Retina (tissue), 1 donor: Measurements from ENCODE around the gene ACO1.

ENCODE experiments used
- DNase-seq: peaks from one replicate; pipeline ENCODE4 v3.0.0-alpha.2; 2016

Gene ACO1

DNA sequence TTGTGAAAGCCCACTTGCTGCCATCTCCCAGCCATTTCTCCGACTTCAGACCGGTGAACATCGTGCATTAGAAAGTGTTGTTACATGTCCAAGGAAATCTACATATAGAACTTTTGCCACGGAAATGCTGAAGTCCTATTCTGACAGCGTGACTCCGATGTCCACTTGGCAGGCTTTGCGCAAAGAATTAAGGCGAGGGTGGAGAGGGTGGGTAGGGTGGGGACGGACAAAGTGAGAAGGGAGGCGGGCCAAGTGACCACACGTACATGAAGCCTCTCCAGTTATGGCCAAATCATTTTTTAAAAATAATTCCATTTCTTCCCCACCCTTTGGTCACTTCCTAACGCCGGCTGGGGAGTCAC, 460 bp upstream of the ACO1 start:
- no peak for DNase-seq

DNA sequence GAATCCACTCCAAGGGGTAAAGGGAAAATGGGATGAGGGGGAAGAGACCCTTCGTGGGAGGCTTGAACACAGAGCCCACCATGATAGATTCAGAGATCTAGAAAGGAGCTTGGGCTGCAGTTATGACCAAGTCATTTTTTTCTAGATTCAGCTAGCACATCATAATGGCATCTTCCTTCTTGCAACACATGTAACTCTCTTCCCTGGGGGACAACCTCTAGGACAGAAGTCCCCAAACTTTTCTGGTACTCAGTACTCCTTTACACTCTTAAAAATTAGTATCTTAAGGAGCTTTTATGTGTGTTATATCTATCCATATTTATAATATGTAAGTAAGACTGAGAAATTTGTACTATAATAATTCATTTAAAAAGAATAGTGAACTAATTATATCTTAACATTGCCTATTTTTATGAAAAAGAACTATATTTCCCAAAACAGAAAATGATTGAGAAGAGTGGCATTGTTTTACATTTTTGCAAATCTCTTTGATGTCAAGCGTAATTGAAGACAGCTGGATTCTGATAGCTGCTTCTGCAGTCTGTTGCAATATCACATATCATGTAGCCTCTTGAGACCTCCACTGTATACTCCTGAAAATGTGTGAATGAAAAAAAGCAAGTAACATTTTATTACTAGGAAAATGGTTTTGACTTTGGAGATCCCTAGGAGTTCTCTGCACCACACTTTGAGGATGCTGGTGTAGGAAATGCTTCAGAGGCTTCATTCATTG, 875 bp downstream of the ACO1 start:
- DNase-seq, result no peak

DNA sequence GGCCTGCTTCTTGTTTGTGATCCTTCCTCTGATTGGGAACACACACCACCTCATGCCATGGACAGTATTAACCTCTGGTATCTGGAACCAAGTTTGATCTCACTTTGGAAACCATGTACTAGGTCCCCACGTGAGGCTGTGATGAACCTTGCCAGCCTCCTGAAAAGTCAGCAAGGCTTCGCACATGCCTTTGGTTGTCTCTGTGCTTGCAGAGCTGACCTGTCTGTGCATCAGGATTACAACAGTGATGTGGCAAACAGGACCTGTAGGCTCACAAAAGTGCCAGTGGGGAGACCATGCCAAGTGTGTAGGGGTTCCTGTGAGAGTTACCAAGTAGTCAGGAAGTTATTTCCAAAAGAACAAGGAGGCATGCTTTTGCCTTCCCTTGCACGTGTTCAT, 1.4 kb downstream of the ACO1 start:
- DNase-seq, result no peak

DNA sequence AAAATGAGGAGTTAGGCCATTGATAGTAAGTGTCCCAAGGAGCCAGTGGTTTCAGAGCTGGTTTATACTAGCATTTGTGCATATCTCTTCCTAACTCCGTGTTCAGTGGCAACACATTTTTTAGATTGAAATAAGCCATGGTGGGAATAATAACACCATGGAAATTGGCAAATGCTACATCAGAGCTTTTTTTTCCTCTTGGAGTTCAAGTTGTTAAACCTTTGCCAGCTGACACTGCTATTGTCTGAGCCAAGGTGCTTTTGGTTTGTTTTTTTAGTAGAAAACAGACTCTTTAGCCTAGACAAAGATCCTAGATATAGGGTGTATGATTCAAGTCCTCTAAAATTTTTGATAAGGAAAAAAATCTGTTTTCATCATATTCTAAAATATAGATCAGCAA, 2.8 kb downstream of the ACO1 start:
- no peak for DNase-seq

DNA sequence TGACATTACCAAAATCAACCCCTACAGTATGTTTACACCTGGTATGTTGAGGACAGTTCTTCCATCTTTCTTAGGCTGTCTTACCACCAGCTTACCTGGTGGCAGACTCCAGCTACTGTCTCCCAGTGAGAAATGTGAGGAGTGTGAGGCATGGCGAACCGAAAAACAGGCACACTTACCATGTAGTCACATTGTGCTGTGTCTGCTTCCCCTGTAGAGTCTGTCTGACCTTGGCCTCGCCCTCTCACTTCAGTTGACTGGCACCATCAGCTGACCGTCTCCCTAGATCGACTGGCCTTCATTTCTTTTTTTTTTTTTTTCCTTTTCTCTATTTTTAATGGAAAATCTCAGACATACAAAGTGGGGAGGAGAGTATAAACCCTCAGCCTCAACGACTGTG, 4.9 kb downstream of the ACO1 start:
- no peak for DNase-seq

DNA sequence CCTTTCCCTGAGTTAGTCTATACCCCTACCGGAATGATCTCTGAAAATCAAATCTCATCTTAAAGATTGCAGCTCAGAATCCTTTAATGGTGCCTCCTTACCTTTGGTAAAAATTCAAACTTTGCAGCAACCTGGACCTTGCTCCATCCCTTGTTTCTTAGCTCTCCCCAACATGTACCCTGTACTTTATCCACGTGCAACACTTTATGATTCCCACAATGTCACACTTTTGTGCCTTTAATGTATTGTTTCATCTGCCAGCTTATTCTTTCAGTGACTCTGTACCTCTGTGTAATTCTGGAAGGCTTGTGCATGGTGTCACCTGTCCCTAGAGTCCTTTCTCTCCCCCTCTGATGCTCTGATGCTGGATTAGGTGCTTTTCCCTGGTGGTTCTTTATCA, 9.5 kb downstream of the ACO1 start:
- no peak for DNase-seq

DNA sequence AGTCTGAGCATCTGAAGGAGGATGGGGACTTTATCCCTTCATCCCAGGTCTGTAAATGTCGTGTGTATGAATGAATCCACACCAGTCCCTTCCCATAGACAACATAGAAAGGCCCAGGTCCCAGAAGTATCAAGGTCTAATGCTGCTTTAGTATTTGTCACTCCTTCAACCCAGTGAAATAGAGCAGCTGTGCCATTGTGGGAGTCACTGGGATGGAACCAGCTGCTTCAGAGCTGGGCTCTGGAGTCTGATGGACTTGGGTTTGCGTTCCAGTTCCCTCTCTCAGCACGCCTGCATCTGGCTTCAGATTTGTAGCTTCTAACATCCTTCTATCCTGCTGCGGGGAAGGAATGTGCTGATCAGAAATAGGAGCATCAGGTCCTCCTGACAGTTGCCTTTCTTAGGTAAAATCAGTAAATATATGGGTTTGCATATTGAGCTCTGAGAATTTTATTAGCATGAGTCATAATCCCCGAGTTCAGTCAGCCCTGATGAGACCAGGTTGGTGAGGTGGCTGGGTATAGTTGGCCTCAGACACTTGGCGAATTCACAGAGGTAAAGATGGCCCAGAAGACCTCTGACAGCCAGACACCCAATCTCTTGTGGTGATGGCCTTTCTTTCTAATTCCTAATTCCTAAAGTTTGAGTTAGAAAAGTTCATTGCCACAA, 10.1 kb downstream of the ACO1 start:
- DNase-seq, result no peak

DNA sequence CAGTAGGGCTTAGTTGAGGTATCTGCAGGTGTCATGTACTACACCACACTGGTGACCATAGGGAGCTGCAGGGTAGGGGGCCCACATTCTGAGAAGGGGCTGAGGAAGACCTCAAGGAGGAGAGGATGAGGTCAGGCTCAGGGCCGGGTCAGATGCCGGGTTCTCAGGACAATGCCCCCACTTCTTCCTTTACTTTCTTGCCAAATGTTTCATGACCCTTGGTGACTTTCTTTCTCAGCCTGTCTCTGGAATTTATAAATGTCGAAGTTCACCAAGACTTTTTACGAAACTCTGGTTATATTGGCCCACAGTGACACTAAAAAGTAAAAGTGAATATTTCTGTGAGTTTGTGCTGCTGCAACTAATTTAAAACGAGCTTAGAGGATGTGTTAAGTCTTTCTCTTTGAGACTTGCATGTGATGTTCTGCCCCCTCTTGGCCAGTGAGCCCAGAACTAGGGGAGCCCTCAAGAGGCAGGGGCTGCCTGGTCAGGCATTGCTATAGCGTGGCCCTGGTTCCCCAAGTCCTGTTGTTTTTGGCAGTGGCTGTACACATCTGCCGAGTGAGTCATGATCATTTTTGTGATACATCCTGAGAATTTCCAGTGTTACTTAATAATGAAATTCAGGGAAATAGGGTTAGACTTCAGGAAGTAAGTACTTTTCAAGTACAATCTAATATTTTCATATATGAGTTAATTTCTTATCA, 11.2 kb downstream of the ACO1 start:
- DNase-seq, result no peak

DNA sequence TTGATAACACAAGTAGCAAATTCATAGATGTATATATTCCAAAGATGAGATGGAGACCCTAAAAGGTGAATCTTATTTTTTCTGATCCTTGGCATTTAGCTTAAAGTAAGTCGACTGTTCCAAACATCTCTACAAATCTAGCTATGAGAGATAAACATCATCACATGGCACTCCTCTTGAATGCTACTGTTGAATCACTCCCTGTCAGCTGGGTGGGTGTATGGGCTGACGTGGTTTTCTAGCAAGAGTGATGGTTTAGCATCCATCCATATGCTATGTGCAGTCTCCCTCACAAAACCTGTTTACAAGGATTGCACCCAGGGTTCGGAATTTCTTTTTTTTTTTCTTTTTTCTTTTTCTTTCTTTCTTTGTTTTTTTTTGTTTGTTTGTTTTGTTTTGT, 13.8 kb downstream of the ACO1 start:
- no peak for DNase-seq

DNA sequence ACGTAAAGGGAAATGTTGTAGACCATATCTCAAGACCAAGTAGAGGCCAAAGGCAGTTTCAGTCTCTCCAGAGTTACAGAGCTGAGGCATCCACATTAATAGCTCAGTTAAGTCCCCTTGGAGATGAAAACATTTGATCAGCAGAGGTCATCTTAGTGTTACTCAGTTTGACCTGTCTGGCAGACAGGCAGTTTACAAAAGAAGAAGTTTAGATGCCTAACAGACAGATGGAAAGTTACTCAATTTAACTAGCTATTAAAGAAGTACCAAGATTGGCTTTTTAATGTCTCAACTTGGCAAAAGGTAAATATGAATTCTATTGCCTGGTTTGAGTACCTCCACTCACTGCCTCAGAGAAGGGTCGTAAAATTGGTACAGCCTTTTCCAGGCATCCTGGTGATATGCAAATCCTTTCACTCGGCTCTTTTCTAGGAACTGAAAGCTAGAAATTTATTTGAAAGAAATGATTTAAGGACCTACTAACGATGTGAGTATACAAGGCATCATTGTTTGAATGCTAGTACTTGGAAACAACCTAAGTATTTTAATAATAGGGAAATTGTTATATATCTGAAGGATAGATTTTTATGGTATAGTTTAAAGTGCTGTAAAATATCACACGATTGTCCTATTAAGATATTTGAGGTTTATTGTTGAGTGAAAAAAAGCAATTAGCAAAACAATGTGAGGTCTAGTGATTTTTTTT, 14.8 kb downstream of the ACO1 start:
- no peak for DNase-seq

DNA sequence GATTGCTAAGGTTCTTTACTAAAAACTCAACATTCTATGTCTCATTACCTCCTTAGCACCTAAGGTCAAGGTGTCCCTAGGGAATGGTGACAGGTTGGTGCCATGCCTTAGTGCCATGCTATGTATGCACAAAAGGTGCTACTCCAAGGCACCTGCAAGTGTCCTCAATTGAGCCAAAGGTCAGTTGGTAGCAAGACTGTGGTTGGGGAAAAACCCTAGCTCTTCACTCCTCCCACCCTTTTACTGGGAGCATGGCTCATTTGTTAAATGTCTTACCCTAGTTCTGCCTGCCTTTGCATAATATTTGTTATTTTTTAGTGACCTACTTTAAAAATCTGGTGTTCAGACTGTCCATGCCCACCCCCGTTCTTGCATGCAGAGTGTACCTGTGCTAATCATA, 17.0 kb downstream of the ACO1 start:
- DNase-seq, result no peak

DNA sequence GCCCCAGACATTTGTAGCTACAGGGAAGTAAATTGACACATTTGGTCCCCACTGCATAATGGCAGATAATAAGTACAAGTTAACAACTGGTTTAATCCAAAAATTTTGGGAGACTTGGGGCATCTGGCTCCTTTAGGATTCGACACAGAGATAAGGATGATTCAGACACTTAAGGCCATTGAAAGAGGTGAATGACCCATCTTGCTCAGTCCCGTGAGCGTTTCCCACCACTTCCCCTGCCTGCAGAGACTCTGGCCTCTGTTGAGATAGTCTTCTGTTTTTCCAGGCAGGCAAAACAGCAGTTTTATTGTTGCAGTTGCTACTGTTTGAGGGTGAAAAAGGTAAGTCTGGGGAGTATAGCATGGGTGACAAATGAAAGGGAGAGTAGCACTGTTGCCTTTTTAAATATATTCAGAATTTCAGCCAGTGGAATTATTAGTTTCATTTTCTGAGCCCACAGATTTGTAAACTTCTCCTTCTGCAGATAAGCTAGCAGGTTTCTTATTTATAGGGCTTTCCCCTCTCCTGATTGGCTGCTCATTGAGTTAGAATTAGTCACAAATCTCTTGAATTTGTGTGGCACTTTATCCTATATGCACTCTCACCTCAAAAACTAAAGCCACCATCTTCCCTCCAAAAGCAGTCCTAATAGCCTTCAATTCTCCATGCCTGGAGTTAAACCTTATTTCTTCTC, 19.3 kb downstream of the ACO1 start:
- DNase-seq, result no peak

DNA sequence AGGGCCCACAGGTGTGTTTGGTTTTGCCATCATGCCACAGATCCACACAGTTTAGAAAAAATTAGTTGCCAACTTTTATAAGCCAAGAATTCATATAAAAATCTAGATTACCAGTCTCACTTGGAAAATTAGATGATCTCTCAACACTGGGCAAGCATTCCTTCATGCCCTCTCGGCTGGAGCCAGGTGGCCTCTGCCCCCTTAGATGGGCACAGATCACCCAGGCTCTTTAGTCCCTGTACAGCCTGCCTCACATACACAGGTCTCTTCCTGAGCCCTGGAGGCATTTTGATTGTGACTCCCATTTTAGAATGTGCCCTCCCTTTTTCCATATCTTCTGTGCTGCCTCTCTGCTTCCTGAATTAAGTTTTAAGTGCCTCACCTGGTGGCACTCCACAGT, 20.0 kb downstream of the ACO1 start:
- DNase-seq, result no peak

DNA sequence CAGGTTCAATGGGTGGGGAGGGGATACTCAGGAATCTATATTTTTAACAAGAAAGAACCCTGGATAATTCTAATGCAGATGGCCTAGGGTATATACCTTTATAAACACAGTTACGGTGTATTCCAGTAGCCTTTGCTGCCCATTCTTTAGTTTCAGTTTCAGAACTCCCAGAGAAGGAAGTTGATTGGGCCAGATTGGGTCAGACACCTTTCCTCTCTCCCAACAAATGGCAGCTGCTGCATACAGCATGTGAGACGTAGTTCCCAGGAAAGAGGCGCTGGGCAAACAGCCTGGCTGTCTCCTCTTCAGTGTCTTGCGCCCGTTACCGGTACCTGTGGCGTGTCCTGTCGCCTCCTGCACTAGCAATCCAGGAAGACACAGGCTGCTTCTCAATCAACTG, 20.4 kb downstream of the ACO1 start:
- DNase-seq, result no peak

DNA sequence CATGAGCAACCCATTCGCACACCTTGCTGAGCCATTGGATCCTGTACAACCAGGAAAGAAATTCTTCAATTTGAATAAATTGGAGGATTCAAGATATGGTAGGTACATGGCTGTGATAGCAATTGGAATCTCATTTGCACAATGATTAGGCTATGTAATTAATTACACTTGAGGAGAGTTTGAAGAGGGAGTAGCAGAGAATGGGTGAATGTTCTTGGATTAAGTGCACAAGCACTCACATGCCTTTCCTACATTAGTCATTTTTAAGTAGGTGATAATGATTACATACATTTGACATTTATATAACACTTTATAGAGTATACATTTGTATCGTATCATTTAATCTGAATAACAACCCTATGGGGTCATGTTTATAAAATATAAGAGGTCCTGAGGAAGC, 21.1 kb downstream of the ACO1 start:
- DNase-seq, result no peak

DNA sequence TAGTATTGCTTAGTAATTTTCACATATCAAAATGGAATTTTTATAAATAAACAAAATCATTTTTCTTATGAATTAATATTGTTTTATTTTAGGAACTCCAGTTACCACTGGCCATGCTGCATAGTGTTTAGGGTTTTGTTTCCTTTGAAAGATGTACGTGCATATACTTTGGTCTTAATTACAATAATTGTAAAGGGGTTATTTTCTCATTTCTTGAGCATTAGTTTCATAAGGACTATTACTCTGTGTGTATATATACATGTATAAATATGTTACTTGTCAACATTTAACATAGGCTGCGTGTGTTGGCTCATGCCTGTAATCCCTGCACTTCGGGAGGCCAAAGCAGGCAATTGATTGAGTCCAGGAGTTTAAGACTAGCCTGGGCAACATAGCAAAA, 21.6 kb downstream of the ACO1 start:
- no peak for DNase-seq

DNA sequence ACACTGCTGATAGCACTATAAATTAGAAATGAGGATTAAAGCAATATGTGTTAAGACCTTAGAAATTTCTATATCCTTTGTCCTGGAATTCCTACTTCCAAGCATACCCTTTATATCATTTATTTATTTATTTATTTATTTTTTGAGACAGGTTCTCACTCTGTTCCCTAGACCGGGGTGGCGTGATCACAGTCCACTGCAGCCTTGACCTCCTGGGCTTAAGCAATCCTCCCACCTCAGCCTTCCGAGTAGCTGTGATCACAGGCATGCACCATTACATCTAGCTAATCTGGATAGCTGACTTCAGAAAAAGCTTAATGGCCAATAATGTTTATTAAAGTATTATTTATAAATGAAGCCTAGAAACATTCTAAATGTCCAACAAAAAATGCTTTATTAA, 27.3 kb downstream of the ACO1 start:
- DNase-seq, result no peak

DNA sequence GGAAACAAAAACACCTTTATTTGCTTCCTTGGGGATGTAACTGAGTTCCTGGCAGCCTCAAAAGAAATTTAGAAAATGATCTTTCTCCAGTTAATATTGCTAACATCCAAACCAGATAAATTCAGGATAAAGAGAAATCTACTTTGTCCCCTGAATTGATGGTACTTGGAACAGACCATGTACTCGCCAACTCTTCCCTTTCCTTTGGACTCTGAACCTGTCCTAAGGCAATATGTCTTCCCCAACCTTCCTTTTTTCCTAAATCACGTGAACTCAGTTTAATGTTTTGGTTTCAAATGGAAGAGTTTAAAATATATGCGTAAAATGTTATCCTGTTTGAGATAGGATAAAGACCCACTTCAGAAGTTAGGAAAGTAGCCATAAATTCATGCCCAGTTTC, 28.0 kb downstream of the ACO1 start:
- no peak for DNase-seq

DNA sequence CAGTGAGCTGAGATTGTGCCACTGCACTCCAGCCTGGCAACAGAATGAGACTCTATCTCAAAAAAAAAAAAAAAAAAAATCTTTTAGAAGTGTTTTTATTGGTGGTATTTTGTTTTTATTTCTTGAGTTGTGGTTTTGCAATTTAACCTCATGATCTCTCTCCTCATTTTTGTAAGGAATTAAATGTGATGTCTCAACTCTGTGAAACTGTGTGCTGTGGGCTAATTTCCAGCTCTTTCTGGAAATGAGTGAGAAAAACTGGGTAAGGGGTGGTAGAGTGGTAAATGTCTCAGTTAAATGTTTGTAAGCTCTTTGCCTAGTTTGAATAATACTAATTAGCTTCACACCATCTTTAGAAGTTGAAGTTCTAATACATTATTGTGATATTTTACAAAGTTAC, 29.0 kb downstream of the ACO1 start:
- no peak for DNase-seq

DNA sequence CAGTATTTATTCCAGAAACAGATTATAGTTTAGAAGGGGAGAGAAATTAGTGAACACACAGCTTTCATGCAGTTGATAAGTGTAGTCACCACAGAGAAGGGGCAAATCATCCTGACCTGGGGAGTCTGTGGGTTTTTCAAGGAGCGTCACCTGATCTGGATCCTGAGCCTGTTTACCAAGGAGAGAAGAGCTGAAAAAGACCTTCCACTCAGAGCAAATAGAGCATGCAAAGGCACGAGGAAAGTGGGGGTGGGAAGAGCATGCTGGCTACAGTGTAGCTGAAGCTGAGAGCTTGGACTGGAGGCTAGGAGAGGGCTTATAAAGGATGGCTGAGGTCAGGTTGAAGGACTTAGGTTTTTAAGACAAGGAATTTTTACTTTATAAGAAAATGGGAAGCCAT, 30.4 kb downstream of the ACO1 start:
- DNase-seq, result no peak

DNA sequence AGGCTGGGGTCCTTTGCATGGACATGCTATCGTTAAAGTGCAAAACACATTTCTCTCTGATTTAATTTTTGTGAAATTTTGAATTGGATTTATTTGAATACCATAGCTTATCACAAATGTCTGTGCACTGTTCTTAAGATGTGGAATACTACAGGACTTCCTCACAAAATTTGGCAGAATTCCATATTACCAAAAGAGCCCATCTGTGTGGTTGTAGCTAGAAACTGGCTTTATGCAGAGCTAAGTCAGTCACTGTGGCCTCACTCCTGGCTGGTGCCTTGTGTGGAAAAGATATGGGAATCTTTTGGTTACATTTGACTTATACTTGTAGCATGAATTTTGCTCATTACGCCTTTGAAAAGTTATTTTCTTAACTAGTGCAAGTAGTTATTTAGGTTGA, 35.5 kb downstream of the ACO1 start:
- DNase-seq, result no peak

DNA sequence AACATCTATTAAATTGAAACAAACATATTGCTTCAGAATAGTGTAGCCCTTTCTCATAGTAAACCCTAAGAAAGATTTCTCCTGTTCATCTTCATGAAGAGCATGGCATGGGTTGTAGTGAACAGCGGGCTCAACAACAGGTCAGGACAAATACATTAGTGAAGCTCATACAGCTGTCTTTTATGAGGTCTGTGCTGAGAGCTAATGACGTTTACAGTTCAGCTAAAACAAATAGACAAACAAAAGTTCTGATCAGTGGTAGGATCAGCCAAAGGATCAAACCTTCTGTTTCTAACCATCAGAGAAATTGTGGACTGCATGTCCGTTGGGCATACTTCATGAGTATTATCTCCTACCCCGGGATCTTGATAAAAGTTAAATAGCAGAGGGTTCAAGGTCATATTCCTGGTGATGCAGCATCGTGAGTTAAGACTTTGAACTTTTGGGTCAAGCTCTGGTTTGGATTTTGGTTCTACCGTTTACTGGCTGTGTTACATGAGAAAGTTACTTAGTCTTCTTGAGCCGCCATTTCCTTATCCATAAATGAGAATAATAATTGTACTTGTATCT, 37.9 kb downstream of the ACO1 start:
- no peak for DNase-seq

DNA sequence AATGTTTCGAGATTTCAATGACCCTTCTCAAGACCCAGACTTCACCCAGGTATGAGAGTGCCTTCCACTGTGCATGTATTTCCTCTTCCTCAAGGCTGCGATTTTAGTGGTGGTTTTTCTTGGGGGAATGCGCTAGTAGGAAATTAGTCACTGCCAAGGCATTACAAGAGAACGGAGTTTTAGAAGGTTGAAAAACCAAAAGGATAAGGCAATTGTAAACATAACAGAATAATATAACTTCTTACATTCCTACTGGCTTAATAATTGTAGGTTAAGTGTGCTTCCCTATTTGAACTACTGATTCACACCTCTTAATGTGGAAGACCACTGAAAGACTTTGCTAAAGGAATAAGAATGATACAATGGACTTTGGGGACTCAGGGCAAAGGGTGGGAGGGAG, 38.9 kb downstream of the ACO1 start:
- DNase-seq, result no peak
